NCI-H1694 treated with DMSO at 0.1 percent for 48 hours (cell line): ENCODE results near the gene SLC19A3.
"Not testable (repeated sequence)": the region's sequence is repeated elsewhere in the genome, so short reads cannot be mapped to it uniquely, and the experiment has no call there.

Experiments
- DNase-seq: peaks from one replicate; lab custom pipeline; 2025; lab: John Stamatoyannopoulos, UW

The SLC19A3 gene

DNA sequence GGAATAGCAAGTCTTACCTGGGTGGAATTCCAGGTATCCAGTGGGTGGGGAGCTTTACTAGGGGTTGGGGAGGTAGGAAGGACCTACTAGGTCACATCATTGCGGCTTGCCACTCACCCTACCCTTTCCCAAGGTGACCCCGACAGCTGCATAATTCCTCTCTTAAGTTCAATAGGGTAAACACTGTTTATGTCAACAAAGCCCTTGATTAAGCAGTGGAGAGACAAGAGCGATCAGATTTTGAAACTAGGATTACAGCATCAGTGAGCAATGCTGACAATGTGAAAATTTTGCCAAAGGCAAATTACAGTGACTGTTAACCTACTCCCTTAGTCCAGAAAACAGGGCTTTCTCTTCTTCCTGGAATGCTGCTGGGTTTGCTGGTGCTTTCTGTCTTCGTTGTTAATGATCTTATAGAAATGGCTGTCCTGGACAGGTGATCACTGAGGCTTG lies 14.5 kb downstream of the SLC19A3 start:
- DNase-seq: no peak

DNA sequence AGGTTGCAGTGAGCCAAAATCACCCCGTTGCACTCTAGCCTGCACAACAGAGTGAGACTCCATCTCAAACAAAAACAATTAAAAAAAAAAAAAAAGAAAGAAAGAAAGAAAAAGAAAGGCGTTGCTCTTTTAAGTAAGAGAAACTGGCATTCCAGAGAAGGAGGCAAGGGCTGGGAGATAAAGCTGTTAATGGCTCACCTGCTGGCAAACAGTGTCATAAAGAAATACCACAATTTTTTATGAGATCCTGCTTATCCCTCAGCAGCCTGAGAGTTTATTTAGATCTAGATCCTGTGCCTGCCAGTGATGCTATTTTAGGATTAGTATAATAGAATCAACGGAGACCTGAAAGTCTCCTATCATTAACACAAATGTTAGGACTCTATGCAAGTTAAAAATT lies 16.3 kb downstream of the SLC19A3 start:
- DNase-seq: no peak

DNA sequence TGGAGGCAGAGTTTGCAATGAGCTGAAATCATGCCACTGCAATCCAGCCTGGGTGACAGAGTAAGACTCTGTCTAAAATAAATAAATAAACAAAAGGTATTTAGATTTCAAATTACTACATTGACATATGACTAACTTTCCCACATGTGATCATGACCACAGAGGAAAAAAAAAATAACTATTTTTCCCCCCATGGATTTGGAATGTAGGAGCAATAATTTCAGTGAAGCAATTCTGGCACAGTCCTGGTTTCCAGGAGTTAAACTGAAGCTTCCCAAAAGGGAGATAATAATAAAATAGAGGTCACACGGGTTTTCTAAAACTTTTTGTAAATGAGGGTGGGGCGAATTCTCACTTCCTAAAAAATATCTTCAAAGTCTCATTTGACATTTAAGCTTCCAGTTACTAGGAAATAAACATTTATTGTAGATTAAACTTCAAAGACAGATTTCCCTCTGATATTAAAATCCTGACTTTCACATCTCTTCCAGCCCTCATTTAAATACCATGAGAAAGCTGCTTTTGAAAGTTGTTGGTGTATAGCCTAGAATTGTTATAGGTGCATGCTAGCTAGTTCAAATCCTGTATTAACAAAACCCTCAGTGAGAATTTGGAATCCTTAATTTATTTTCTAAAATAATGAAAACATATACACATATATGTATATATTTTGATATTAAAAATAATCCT lies 20.7 kb downstream of the SLC19A3 start:
- DNase-seq: no peak

DNA sequence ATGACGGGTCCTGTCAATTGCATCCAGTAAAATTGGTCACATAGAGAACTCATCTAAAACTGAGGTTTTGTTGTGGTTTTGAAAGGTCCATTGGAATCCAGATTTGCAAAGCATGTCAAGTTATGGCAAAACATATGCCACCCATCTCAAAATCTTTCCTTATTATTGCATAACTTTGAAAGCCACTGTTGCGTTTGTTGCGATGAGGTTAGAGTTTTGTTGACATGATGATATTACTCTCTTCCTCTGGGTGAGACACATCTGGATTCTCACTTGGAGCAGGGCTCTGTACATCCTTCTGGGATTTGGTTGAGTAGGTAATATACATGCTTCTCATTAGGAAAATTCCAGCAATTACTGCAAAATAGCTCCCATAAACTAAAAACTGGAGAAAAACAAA lies 30.6 kb downstream of the SLC19A3 start:
- DNase-seq: no peak

DNA sequence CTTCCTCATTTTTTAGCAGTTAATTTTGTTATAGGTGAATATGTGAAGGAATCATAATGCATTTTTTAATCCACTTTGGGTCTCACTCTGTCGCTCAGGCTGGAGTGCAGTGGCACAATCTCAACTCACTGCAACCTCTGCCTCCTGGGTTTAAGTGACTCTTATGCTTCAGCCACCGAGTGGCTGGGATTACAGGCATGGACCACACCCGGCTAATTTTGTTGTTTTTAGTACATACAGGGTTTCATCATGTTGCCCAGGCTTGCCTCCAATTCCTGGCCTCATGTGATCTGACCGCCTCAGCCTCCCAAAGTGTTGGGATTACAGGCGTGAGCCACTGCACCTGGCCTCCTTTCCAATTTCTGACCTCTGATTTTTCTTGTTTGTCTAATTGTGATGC lies 33.6 kb downstream of the SLC19A3 start:
- no peak for DNase-seq

DNA sequence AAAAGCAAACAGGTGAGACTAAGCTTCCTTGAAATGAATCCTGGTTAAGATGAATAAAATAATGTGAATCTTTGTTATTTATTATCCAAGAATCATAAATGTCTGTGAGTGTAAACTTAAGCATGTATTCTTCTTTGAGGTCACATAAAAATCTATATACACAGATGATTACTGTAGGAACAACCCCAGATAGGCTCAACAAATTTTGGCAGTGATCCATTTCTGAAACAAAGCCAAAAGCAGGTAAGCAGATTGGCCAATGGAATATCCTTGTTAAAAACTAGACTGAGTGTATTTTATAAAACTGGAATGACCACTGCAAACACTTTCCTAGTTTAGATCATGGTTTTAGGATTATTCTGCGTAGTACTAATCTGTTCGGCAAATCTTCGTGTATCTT lies 39.9 kb downstream of the SLC19A3 start:
- DNase-seq: no peak

DNA sequence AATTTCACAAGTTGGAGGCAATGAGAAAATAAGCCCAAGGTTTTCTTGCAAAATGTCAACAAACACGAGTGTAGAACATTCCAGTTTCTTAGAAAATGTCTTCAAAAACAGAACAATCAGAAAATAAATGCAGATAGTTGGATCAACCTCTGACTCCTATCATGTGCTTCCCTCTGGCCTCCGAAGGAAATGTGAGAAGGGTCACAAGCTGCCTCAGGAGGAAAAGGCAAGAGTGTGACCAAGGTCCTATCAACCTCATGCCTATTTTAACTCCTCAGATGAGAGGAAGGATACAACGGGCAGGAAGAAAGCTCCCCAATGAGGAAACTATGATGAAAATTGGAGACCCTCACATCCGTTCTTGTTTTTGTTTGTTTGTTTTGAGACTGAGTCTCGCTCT lies 43.3 kb downstream of the SLC19A3 start:
- no peak for DNase-seq

DNA sequence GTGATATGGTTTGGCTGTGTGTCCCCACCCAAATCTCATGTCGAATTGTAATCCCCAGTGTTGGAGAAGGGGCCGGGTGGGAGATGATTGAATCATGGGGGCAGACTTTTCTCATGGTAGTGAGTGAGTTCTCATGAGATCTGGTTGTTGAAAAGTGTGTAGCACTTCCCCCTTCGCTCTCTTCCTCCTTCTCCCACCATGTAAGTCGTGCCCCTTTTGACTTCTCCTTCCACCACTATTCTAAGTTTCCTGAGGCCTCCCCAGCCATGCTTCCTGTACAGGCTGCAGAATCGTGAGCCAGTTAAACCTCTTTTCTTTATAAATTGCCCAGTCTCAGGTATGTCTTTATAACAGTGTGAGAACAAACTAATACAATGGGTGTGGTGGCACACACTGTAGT lies 44.2 kb downstream of the SLC19A3 start:
- not testable (repeated sequence) for DNase-seq

DNA sequence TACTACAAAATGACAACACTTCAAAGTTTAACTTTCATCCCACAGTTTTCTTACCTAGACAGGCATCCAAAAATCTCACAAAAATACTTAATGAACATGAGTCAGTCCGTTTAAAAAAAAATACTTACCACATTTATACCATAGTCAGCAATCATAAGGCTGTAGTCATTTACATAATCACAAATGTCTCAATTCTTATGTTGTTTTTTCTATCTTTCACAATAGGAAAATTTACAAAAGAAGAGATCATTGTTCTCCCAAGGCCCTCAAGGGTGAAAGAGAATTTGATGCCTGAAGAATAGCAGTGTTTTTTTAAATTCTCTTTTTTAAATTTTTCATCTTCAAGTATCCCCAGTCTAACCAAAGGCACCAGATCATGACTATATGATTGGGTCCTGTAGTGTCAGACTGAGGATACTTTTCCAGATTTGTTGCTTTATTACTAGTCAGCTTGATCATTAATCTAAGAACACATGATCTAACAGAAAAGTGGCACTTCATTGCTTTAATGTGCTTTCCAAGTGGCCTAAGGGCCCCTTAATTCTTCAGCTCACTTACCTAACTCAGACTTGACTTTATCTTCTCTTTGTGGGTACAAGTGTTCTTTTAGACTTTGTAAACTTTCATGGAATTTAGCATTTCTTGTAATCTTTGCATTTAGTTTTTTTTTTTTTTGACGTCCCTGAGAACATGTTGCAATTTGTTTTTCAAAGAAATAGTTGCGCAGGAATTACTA lies 46.5 kb downstream of the SLC19A3 start:
- no peak for DNase-seq

DNA sequence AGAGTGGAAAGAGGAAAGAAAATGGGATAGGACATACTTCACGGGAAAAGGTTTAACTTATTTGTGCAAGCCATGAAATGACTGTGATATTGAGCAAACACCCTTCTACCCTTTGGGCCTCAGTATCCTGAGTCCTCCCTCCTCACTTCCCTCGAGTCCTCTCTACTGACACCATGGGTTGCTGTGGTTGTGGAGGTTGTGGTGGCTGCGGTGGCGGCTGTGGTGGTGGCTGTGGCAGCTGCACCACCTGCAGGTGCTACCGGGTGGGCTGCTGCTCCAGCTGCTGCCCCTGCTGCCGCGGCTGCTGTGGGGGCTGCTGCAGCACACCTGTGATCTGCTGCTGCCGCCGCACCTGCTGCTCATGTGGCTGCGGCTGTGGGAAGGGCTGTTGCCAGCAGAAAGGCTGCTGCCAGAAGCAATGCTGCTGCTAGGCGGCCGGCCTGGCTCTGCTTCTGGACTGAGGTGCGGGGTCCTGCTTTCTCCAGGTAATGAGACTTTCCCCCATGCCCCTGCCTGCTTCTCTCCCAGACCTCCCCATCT lies 51.1 kb downstream of the SLC19A3 start, which contains the start of gene SCYGR5:
Gene SCYGR5, plus strand, starts transcription at position 174 of the 540 bp plus-strand sequence. Its CDS starts 0 bp downstream, at position 174.
- not testable (repeated sequence) for DNase-seq

DNA sequence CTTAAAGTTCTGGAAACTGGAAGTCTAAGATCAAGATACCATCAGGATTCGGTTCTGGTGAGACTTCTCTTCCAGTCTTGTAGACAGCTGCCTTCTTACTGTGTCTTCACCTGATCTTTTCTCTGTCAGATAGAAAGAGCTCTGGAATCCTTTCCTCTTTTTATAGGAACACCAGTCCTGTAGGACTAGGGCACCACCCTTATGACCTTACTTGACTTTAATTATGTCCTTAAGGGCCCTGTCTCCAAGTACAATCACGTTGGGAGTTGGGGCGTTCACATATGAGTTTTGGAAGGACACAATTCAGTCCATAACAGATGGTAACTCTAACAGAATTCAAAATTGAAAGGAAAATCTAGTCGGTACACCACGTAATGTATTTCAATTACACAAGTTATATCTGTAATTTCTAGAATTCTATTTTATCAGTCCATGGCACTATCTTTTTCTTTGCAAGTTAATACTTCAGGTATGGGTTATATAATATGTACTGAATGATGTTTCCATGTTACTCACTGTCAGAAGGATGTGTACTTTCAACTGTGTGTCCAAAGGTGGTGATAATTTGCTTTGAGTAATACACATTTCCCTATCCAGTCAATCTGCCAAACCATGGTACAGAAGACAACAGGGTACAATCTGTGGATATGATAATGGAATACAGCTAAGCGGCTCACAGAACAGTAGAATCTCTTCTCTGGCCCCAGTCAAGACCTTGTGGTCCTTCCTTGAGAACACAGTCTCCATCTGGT lies 52.5 kb downstream of the SLC19A3 start:
- DNase-seq: no peak

DNA sequence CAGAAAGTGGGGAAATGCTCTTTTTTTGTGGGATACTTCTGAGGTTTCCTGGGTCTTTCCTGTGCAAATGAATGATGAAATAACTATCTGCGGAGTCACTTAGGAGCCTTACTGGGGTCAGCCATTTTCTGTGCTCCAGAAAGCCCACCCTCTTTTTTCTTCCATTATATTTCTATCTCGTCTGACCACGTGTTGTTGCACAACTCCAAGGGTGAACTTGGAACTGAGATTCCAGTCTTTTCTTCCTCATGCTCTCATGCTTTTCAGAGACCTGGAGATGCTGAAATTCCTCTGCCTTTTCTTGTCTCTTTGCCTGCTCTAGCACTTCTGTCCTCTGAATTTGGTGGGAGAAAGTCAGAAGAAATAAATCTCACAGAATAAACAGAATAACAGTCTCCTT lies 56.0 kb downstream of the SLC19A3 start:
- DNase-seq: no peak

DNA sequence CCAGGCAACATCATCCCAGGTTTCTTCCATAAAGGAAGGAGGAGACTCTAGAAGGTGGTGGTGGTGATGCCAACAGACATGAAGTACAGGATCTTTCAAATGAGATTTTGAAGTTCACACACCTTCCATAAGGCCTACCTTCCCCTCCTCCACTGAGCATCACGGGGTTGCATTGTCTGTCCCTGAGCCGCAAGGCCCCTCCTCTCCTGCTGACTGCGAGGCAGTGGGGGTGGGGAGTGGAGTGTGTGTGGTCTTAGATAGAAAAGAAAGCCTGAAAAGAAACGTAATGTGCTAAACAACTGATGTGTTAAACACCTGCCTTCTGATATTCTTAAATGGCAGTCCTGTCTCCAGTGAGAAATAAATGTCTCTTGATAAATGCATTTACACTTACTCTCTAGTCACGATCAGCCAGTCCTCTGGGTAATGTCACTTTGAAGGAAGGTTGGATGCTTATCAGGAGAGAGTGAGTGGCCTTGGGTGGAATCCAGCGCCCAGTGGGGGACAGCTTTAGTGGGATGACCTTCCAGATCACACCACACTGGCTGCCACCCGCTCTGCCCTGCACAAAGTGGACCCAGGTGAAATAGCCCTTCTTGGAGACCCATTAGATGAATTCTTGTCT lies 56.7 kb downstream of the SLC19A3 start:
- DNase-seq: no peak

DNA sequence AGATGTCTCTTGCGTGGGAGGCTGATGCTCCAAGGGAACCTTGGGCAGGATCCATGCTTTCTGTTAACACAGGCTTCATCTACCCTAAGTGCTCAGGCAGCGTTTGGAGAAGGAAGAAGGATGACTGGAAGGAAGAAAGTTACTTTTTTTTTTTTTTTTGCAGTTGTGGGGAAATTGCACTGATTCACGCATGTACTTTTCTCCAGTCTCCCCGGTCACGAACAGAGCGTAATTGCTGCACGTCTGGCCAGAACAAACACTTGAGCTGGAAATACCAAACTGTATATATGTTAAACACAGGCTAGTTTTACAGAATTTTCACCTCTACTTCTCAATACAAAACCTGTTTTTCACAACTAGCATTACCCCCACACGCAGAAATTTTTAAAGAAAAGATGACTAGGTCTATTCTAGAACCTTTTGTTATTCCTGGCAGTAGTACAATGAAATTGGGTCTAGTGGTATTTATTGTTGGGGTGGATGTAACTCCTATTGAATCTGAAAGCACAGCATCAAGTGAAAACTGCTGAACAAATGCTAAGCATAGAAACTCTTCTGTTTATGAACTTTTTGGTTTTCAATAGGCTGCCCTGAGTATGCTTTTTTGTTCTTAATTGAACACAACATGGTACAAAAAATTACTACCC lies 60.5 kb downstream of the SLC19A3 start:
- DNase-seq: no peak

DNA sequence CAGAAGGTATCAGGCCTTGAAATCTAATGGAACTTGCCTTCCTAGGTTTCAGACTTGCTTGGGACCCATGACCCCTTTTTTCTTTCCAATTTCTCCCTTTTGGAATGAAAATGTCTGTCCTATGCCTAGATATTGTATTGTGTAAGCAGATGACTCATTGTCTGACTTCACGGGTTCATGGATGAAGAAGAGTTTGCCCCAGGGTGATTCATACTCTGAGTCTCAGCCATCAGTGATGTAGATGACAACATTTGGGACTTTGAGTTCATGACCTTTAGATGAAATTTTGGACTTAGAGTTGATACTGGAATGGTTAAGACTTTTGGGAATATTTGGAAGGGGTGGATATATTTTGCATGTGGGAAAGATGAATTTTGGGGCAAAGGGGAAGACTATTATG lies 62.4 kb downstream of the SLC19A3 start:
- no peak for DNase-seq

DNA sequence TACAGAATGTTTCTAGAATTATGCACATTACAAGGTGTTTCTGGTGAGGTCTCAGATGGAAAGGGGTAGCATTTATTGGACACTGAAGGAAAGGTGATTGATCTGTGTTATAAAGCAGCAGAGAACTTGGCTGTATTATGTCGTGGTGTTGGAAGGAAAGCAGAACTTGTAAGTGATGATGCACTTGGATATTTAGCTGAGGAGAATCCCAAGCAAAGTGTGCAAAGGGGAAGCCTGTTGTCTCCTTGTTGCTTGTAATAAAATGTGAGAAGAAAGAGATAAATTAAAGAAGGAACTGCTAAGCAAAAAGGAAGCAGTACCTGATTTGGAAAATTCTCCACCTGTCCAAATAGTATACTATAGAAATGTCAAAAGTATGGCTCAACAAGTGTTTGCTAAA lies 63.4 kb downstream of the SLC19A3 start:
- DNase-seq: no peak

DNA sequence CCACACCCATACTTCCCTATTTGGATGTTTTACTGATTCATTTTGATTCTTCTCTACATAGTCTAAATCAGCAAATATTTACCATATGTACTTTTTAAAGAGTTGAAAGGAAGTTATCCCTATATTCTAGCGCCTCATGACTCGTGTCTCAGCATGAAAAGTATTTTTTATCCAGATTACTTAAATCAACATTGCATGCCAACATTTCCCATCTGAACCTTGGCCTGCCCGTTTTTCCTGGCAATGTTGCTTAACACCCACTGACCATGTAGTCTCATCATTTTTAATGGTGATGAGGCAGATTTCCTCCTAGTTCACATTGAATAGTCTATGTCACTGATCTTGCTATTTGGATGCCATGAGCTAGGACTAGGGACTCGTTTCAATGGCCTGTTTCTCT lies 64.4 kb downstream of the SLC19A3 start:
- DNase-seq: no peak

DNA sequence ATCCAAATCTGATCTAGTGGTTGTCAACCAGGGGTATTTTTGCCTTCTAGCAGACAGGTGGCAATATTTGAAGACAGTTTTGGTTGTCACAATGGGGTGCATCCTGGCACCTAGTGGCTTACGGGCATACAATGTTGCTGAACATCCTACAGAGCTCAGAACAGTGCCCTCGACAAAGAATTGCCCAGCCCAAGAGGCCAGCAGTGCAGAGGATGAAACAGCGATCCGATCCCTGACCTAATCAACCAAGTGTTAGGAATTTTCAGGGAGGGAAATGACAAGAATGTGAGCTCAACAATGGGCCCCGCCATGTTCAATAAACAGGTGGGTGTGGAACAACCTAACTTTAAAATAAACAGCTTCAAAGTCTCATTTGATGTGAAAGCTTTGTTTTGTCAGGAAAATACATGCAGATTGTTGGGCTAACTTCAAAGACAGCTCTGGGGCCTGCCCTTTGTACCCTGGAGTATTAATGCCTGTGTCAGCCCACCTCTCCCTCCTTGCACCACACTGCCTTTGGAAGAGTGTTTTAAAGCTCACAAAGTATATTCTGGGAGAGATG lies 73.8 kb downstream of the SLC19A3 start:
- no peak for DNase-seq

DNA sequence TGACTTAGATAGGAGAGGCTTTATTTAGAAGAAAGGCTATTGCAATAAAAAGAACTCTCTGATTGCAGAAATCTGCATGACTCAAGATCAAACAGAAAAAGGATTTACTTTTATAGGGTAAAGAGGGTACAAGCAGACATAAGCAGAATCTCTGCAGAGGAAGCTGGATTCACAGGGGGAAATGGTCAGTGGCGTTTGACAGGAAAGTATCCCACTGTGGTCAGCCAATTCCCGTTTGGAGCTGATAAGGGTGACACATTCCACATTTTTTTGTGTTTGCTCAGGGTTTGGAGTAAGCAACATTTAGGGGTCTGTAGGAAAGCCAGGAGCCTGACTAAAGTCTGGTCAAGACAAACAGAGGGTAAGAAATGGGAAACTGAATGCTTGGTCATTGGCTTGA lies 75.2 kb downstream of the SLC19A3 start:
- no peak for DNase-seq

DNA sequence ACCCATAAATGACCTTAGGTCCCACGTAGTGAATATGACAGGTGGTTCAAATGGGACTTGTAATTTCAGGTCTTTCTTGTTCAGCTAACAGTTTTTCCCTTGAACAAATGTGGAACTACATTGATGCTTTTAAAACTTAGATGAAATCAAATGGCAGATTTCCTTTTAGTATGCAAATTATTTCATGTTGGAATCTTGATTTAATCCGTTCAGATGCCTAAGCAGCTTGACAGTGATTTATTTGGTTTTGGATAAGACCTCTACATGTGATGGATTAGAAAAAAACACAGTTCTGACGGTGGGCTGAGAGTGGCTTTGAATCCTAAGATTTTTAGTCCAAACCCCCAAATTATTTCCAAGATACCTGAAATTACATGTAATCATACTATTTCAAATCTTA lies 83.6 kb downstream of the SLC19A3 start:
- no peak for DNase-seq
